ENCODE data around the gene MCTP1. TPM values are rescaled to one million over a fixed set of nuclear protein-coding genes. Genes with fewer than 3 reads are reported as not detected.

The MCTP1 gene
- total and polyA plus RNA-seq, 2 of the 8 experiments (the other 6 are each of a cell fraction or from before 2014, with no cell fraction given), result 0.56 to 3.4 TPM

GRCh38 chr5:94670726-94671125 lies 614.2 kb downstream of the MCTP1 start:
- H2BK12ac ChIP-seq (ENCODE audit: low read depth, low read length), result no peak overlapping the region
- no peak overlapping the region for H3K18ac ChIP-seq (ENCODE audit: extremely low read depth, low read length)
- no peak overlapping the region for H4K8ac ChIP-seq (ENCODE audit: extremely low read depth, insufficient read depth, low read length)
- H2AK5ac ChIP-seq (ENCODE audit: low read depth, low read length), result no peak overlapping the region
- no peaks in the 10 kb centered on the region for H4K20me1 ChIP-seq (replicated peaks in 1 of 2; ENCODE audit: control insufficient read depth in 1 of 2, insufficient read depth in 2 of 2, low read length in 2 of 2)
- POLR2A ChIA-PET (ENCODE audit: partially characterized antibody), result no interaction called here
- H3K4me2 ChIP-seq (ENCODE audit: insufficient read depth in 1 of 2, low read depth in 2 of 2, low read length in 2 of 2), result no peak overlapping the region
- TF ChIP-seq CHD2 (IDR thresholded peaks at IDR 0.05; ENCODE audit: low read length), result no peak
- TF ChIP-seq RXRA (IDR thresholded peaks at IDR 0.05; ENCODE audit: insufficient read depth, low read depth, low read length), result no peak
- no peak for TF ChIP-seq NRF1 (IDR thresholded peaks at IDR 0.05; ENCODE audit: low read depth, low read length)
- TF ChIP-seq CEBPB (IDR thresholded peaks at IDR 0.05; ENCODE audit: low read depth, low read length), result no peak
- no peak for TF ChIP-seq TAF1 (IDR thresholded peaks at IDR 0.05; ENCODE audit: low read depth, low read length)
- no peak for TF ChIP-seq RNF2 (IDR thresholded peaks at IDR 0.05; ENCODE audit: borderline replicate concordance, low read depth, low read length, missing control alignments, poor library complexity, severe bottlenecking)
- TF ChIP-seq POU5F1 (IDR thresholded peaks at IDR 0.05; ENCODE audit: low read depth, low read length), result no peak
- no peak for TF ChIP-seq YY1 (IDR thresholded peaks at IDR 0.05; ENCODE audit: low read depth, low read length)
- no peak for TF ChIP-seq PHF8 (conservative IDR thresholded peaks at IDR 0.05; ENCODE audit: low read depth, low read length)
- TF ChIP-seq SIRT6 (IDR thresholded peaks at IDR 0.05; ENCODE audit: low read length), result no peak
- no peak overlapping the region for H3K4me3 ChIP-seq (ENCODE audit: extremely low read depth in 1 of 4, insufficient read depth in 2 of 4, low read depth in 3 of 4, low read length in 4 of 4)
- 92% methylated on average over 1 of the region's 1 CpG; no CpG with 5 or more reads in 1 of the 2 experiments for WGBS, 2 experiments (ENCODE audit: extremely low coverage in 1 of 2, insufficient coverage in 1 of 2, insufficient read length in 1 of 2, insufficient replicate concordance in 2 of 2, low coverage in 1 of 2, low lambda C conversion rate in 2 of 2, missing lambda C conversion rate in 1 of 2)
- no peaks in the 10 kb centered on the region for H3K4me1 ChIP-seq (replicated peaks in 1 of 4; ENCODE audit: control insufficient read depth in 3 of 4, insufficient read depth in 4 of 4, low read length in 3 of 4)
- H4K91ac ChIP-seq (replicated peaks; ENCODE audit: insufficient read length, low read length), result no peak overlapping the region
- peaks cover 0 to 10% (median under 1%) of the 10 kb centered on the region in 4 experiments; a peak in 2 of 8 replicates for H3K36me3 ChIP-seq (ENCODE audit: control insufficient read depth in 2 of 4, insufficient read depth in 4 of 4, low read length in 3 of 4)
- no peak overlapping the region for H3K14ac ChIP-seq (ENCODE audit: insufficient read length)
- H4K5ac ChIP-seq (ENCODE audit: insufficient read length, low read depth, low read length), result no peak overlapping the region
- no peaks in the 10 kb centered on the region for H3K79me1 ChIP-seq (ENCODE audit: low read depth, low read length)
- H2BK120ac ChIP-seq (replicated peaks; ENCODE audit: low read depth, low read length), result no peak overlapping the region
- no peaks in the 10 kb centered on the region for H3K27me3 ChIP-seq (replicated peaks in 1 of 4; ENCODE audit: control insufficient read depth in 3 of 4, extremely low read depth in 1 of 4, insufficient read depth in 3 of 4, low read length in 3 of 4)
- CTCF ChIA-PET (ENCODE audit: partially characterized antibody), result no interaction called here
- no peak overlapping the region for H2BK5ac ChIP-seq (ENCODE audit: low read depth, low read length)
- H3K4ac ChIP-seq (replicated peaks; ENCODE audit: insufficient read length, low read depth, low read length), result no peak overlapping the region
- H3K23ac ChIP-seq (ENCODE audit: insufficient read length), result no peak overlapping the region
- no peak overlapping the region for H2BK15ac ChIP-seq (ENCODE audit: low read length)
- no peaks in the 10 kb centered on the region for H3K79me2 ChIP-seq (ENCODE audit: control insufficient read depth in 1 of 2, insufficient read depth in 2 of 2, low read length in 2 of 2)
- no peak for FAIRE-seq
- no peak overlapping the region for H3K27ac ChIP-seq (ENCODE audit: low read depth, low read length)
- no peak overlapping the region for H3K56ac ChIP-seq (replicated peaks; ENCODE audit: insufficient read length, low read depth, low read length)
- no peak overlapping the region for H2BK20ac ChIP-seq (ENCODE audit: low read length)
- no peak for DNase-seq (ENCODE audit: low read depth in 1 of 2, low spot score in 2 of 2)
- no peak overlapping the region for H2AFZ ChIP-seq (ENCODE audit: low read length)
- H3K9ac ChIP-seq (replicated peaks in 1 of 4; ENCODE audit: extremely low read depth in 1 of 4, low read depth in 3 of 4, low read length in 3 of 4), result no peak overlapping the region
- H3K23me2 ChIP-seq (ENCODE audit: low read depth, low read length), result no peaks in the 10 kb centered on the region
- no peaks in the 10 kb centered on the region for H3K9me3 ChIP-seq (ENCODE audit: insufficient read depth in 2 of 2, low read depth in 1 of 2, low read length in 1 of 2)

All from H1 (cell line).